K562 (cell line): ENCODE data around the gene ANO1. TPM values are rescaled to one million over a fixed set of nuclear protein-coding genes. Genes with fewer than 3 reads are reported as not detected.

Experiments
- ATAC-seq: fragments of 200-7000 bp; cut with Tn5 transposase; 3 replicates; pipeline ENCODE4 v1.9.1; 2020; ENCODE audit warnings: moderate library complexity
- BruUV-seq: library from RNA; stranded (reverse); fragments of 400-500 nt; replicated peaks from 2 replicates; lab custom pipeline; 2021; lab: Mats Ljungman, UMichigan
- CTCF ChIA-PET: fragments of 300-600 bp; formaldehyde crosslinking; extraction: SDS; loops from one replicate; lab custom pipeline; 2021; ENCODE audit warnings: low intra/inter-chr PET ratio; lab: Yijun Ruan, JAX
- POLR2A ChIA-PET: fragments of 300-600, 350-650 bp; sonication (Branson Sonifier 250); formaldehyde crosslinking; extraction: SDS; loops from one replicate; lab custom pipeline; 2021; ENCODE audit warnings: antibody characterized with exemption, inconsistent platforms; lab: Yijun Ruan, JAX
- DNase-seq, 4 experiments: peaks; one replicate each; pipeline versions ENCODE4 v3.0.0 to v3.0.0-alpha.2; 2011 to 2018; ENCODE audit warnings: low spot score in 3 of 4, mixed read lengths in 3 of 4; ENCODE audit errors: extremely low read depth in 1 of 4
- FAIRE-seq: peaks from 2 replicates; lab custom pipeline; 2011; peaks lifted over from hg19 to GRCh38; lab: Jason Lieb, UNC
- H2AFZ ChIP-seq: 2 replicates; pipeline ENCODE4 v1.6.0; 2011; ENCODE audit warnings: low read depth, low read length, control low read depth, inconsistent platforms
- H3K27ac ChIP-seq: fragments of 200-600 bp; 3 replicates; pipeline ENCODE4 v1.8.0; 2011; ENCODE audit warnings: low read depth, mild to moderate bottlenecking, control low read depth, inconsistent platforms, low read length, moderate library complexity, mixed read lengths; ENCODE audit errors: extremely low read depth
- H3K27me3 ChIP-seq, 2 experiments: fragments of 300-600 bp in 1 of 2; 2 replicates in 1 of 2; 3 replicates in 1 of 2; pipeline versions ENCODE4 v1.6.0 to v1.8.0; 2011; ENCODE audit warnings: inconsistent platforms in 2 of 2, low read length in 2 of 2, mild to moderate bottlenecking in 1 of 2, mixed read lengths in 1 of 2, moderate library complexity in 1 of 2; ENCODE audit not compliant: control insufficient read depth in 2 of 2, insufficient read depth in 2 of 2
- H3K36me3 ChIP-seq: fragments of 300-600 bp; 3 replicates; pipeline ENCODE4 v1.8.0; 2011; ENCODE audit warnings: mild to moderate bottlenecking, low read length, inconsistent platforms; ENCODE audit not compliant: control insufficient read depth, insufficient read depth
- H3K4me1 ChIP-seq, 2 experiments: fragments of 200-600 bp in 1 of 2; replicated peaks in 1 of 2; 2 replicates in 1 of 2; 3 replicates in 1 of 2; pipeline versions ENCODE4 v1.5.1 to v1.8.0; 2011; ENCODE audit warnings: inconsistent platforms in 2 of 2, low read length in 2 of 2, mild to moderate bottlenecking in 1 of 2, mixed read lengths in 1 of 2, moderate library complexity in 1 of 2; ENCODE audit not compliant: control insufficient read depth in 2 of 2, insufficient read depth in 2 of 2
- H3K4me2 ChIP-seq: 2 replicates; pipeline ENCODE4 v1.6.1; 2011; ENCODE audit warnings: low read length, control low read depth, inconsistent platforms, mixed read lengths; ENCODE audit not compliant: insufficient read depth
- H3K4me3 ChIP-seq: fragments of 200-600 bp; sonication (generic), shearing (Covaris generic); 2 replicates; pipeline ENCODE4 v1.5.1; 2016; ENCODE audit warnings: control low read depth, inconsistent platforms
- H3K79me2 ChIP-seq: fragments of 200-600 bp; 3 replicates; pipeline ENCODE4 v1.8.0; 2011; ENCODE audit warnings: low read length, inconsistent platforms; ENCODE audit not compliant: control insufficient read depth, insufficient read depth
- H3K9ac ChIP-seq, 2 experiments: 2 replicates each; pipeline versions ENCODE4 v1.6.0 to v1.6.1; 2011; ENCODE audit warnings: low read depth in 2 of 2, low read length in 2 of 2, control low read depth in 1 of 2, inconsistent platforms in 1 of 2, mild to moderate bottlenecking in 1 of 2, mixed read lengths in 1 of 2; ENCODE audit not compliant: insufficient read depth in 1 of 2
- H3K9me1 ChIP-seq: one replicate; pipeline ENCODE4 v1.6.0; 2011; ENCODE audit warnings: inconsistent platforms, mild to moderate bottlenecking, low read length, moderate library complexity; ENCODE audit not compliant: control insufficient read depth, insufficient read depth
- H3K9me3 ChIP-seq: replicated peaks from 2 replicates; pipeline ENCODE4 v1.5.1; 2011; ENCODE audit warnings: low read depth, low read length, inconsistent platforms; ENCODE audit not compliant: control insufficient read depth, insufficient read depth
- H4K20me1 ChIP-seq: replicated peaks from 2 replicates; pipeline ENCODE4 v1.6.1; 2011; ENCODE audit warnings: low read length, inconsistent platforms, mixed read lengths; ENCODE audit not compliant: control insufficient read depth, insufficient read depth
- ATF6 ChIP-seq: sonication (generic); formaldehyde crosslinking; IDR thresholded peaks from 2 replicates; pipeline ENCODE4 v1.4.0; 2020; ENCODE audit warnings: mild to moderate bottlenecking, missing genetic modification reagents
- E2F6 ChIP-seq, 2 experiments: IDR thresholded peaks; 2 replicates each; pipeline ENCODE4 v1.6.1; 2011; ENCODE audit warnings: borderline replicate concordance in 1 of 2, control low read depth in 1 of 2, low read depth in 1 of 2, low read length in 1 of 2, mild to moderate bottlenecking in 1 of 2, mixed read lengths in 1 of 2, moderate library complexity in 1 of 2; ENCODE audit not compliant: insufficient read depth in 1 of 2, insufficient read length in 1 of 2, poor library complexity in 1 of 2, severe bottlenecking in 1 of 2; ENCODE audit errors: extremely low read depth in 1 of 2
- ELK3 ChIP-seq: fragments of 450-650 bp; formaldehyde crosslinking; IDR thresholded peaks from 2 replicates; pipeline ENCODE4 v1.4.0; 2020; ENCODE audit warnings: mild to moderate bottlenecking
- ZEB2 ChIP-seq: fragments of 450-650 bp; IDR thresholded peaks from 2 replicates; pipeline ENCODE4 v1.6.1; 2016
- ZFP36 ChIP-seq: fragments of 150-350 bp; IDR thresholded peaks from 2 replicates; pipeline ENCODE4 v1.6.1; 2018; ENCODE audit warnings: low read length, low read depth; ENCODE audit not compliant: partially characterized antibody
- ZNF318 ChIP-seq, 2 experiments: fragments of 450-650 bp; IDR thresholded peaks; 2 replicates each; pipeline ENCODE4 v1.6.1; 2016; ENCODE audit warnings: mild to moderate bottlenecking in 2 of 2, borderline replicate concordance in 1 of 2, low read depth in 1 of 2, moderate library complexity in 1 of 2
- WGBS: fragments of 100-300 bp; shearing (Covaris generic); methylation state at CpG from one replicate; pipeline ENCODE4 v1.1.6; 2016; ENCODE audit warnings: low coverage, mixed read lengths; ENCODE audit not compliant: insufficient coverage; ENCODE audit errors: missing lambda C conversion rate; 5-methylcytosine and 5-hydroxymethylcytosine counted together
- in situ Hi-C: fragments of 300-500 bp; cut with MboI; formaldehyde crosslinking; loops from 4 replicates; pipeline ENCODE4 v1.15.0; 2018; ENCODE audit warnings: inconsistent platforms, mixed read lengths
- intact Hi-C: fragments of 100-400 bp; cut with micrococcal nuclease; formaldehyde crosslinking; loops from 2 replicates; pipeline ENCODE4 v1.14.2; 2022
- polyA plus RNA-seq, 8 experiments: library from polyadenylated mRNA; depleted of rRNA in 4 of 8; stranded (reverse) in 5 of 8; unstranded in 3 of 8; fragments of >200 nt; fragmentation: Nextera tagmentation in 2 of 8; fragmentation: Illumina TruSeq in 1 of 8; extraction: Ambion mirVana in 2 of 8; extraction: Trizol in 1 of 8; gene quantifications; 2 replicates each; pipeline versions ENCODE4 v1.2.1 to v1.2.3, GENCODE V29; 2011 to 2014; ENCODE audit warnings: inconsistent platforms in 1 of 8, missing spikeins in 1 of 8
- total RNA-seq, 7 experiments: library from RNA; depleted of rRNA in 6 of 7; stranded (reverse); fragments of >200 nt in 6 of 7; fragmentation: Illumina TruSeq in 2 of 7; extraction: Trizol in 2 of 7; gene quantifications; 2 replicates each; pipeline versions ENCODE4 v1.2.1 to v1.2.3, GENCODE V29; 2011 to 2021; ENCODE audit warnings: low replicate concordance in 1 of 7

Gene ANO1
- total and polyA plus RNA-seq, 9 of the 15 experiments (the other 6 are each of a cell fraction or from before 2014, with no cell fraction given) = not detected

GRCh38 chr11:70124321-70125000 lies 46.3 kb downstream of the ANO1 start (continued):
- no peak for TF ChIP-seq E2F6 (IDR thresholded peaks at IDR 0.05; ENCODE audit: borderline replicate concordance in 1 of 2, extremely low read depth in 1 of 2, insufficient read depth in 1 of 2, insufficient read length in 1 of 2, low read depth in 1 of 2, low read length in 1 of 2, poor library complexity in 1 of 2, severe bottlenecking in 1 of 2)

- intact Hi-C loops (no loop called here), in situ Hi-C loops (no loop called here)
- H3K4me1 ChIP-seq = peaks cover 0 to 3% of the 10 kb centered on the region in 2 experiments; a peak in 2 of 5 replicates
- peaks cover 49 to 80% of the 10 kb centered on the region in 2 experiments for H3K27me3 ChIP-seq
- peaks cover 16% of the 10 kb centered on the region for H4K20me1 ChIP-seq
- H3K4me3 ChIP-seq = no peak overlapping the region
- FAIRE-seq (no peak), DNase-seq (no peak), ATAC-seq (no peak)
- H3K4me2 ChIP-seq = no peak overlapping the region
- H3K9ac ChIP-seq = no peak overlapping the region
- no peaks in the 10 kb centered on the region for H3K79me2 ChIP-seq
- 12% methylated on average over 15 of the region's 17 CpGs for WGBS
- H3K9me3 ChIP-seq = no peaks in the 10 kb centered on the region
- H3K36me3 ChIP-seq = no peaks in the 10 kb centered on the region
- H3K27ac ChIP-seq = no peak overlapping the region
- ChIA-PET POLR2A (no interaction called here), CTCF (no interaction called here)
- H2AFZ ChIP-seq = no peak overlapping the region
- BruUV-seq = no TSS peak
- H3K9me1 ChIP-seq = no peaks in the 10 kb centered on the region
- no peak for TF ChIP-seq ZNF318 (IDR thresholded peaks at IDR 0.05; ENCODE audit: borderline replicate concordance in 1 of 2, low read depth in 1 of 2)
- no peak for TF ChIP-seq ELK3 (CRISPR knock-in tag)
- no peak for TF ChIP-seq ZFP36
- no peak for TF ChIP-seq ZEB2
- no peak for TF ChIP-seq ATF6 (CRISPR knock-in tag)
Measured at GRCh38 chr11:70126494-70126893, 48.4 kb downstream of the ANO1 start.
